GM12878 (cell line): ENCODE data around the gene CAP2. TPM values are rescaled to one million over a fixed set of nuclear protein-coding genes. Genes with fewer than 3 reads are reported as not detected.

Experiments
- ATAC-seq: fragments of 200-7000 bp; cut with Tn5 transposase; 3 replicates; pipeline ENCODE4 v1.9.1; 2020; ENCODE audit warnings: mild to moderate bottlenecking, moderate library complexity
- BruUV-seq: library from RNA; stranded (reverse); fragments of 400-500 nt; replicated peaks from 2 replicates; lab custom pipeline; 2021; lab: Mats Ljungman, UMichigan
- CTCF ChIA-PET: fragments of 300-600 bp; sonication (Branson Sonifier 250); formaldehyde crosslinking; extraction: SDS; loops from one replicate; lab custom pipeline; 2021; ENCODE audit warnings: inconsistent platforms; lab: Yijun Ruan, JAX
- POLR2A ChIA-PET: fragments of 350-600 bp; formaldehyde crosslinking; extraction: SDS; loops from one replicate; lab custom pipeline; 2021; ENCODE audit warnings: inconsistent platforms; lab: Charles Lee
- RAD21 ChIA-PET: fragments of 300-600 bp; sonication (Branson Sonifier 250); formaldehyde crosslinking; loops from one replicate; lab custom pipeline; 2023; ENCODE audit warnings: antibody characterized with exemption; ENCODE audit not compliant: unreplicated experiment; lab: Charles Lee
- SMC1A ChIA-PET: fragments of 300-600 bp; sonication (Branson Sonifier 250); formaldehyde crosslinking; loops from one replicate; lab custom pipeline; 2023; ENCODE audit not compliant: unreplicated experiment, uncharacterized antibody; lab: Charles Lee
- DNase-seq: peaks from one replicate; pipeline ENCODE4 v3.0.0-alpha.2; 2011; ENCODE audit warnings: low read depth, low spot score
- FAIRE-seq: peaks from 3 replicates; lab custom pipeline; 2011; peaks lifted over from hg19 to GRCh38; lab: Jason Lieb, UNC
- H2AFZ ChIP-seq: 2 replicates; pipeline ENCODE4 v1.6.0; 2011; ENCODE audit warnings: low read depth, low read length, control low read depth; ENCODE audit not compliant: control insufficient read depth
- H3K27ac ChIP-seq: 2 replicates; pipeline ENCODE4 v1.5.1; 2011; ENCODE audit warnings: control low read depth; ENCODE audit not compliant: control insufficient read depth, insufficient read depth
- H3K27me3 ChIP-seq, 2 experiments: replicated peaks in 1 of 2; 2 replicates each; pipeline versions ENCODE4 v1.6.0 to v1.6.1; 2011; ENCODE audit warnings: low read length in 1 of 2; ENCODE audit not compliant: control insufficient read depth in 2 of 2, insufficient read depth in 2 of 2
- H3K36me3 ChIP-seq, 2 experiments: 2 replicates each; pipeline ENCODE4 v1.5.1; 2011; ENCODE audit warnings: low read length in 1 of 2; ENCODE audit not compliant: control insufficient read depth in 2 of 2, insufficient read depth in 2 of 2
- H3K4me1 ChIP-seq: 2 replicates; pipeline ENCODE4 v1.6.1; 2011; ENCODE audit warnings: mild to moderate bottlenecking, low read length, moderate library complexity, mixed read lengths; ENCODE audit not compliant: control insufficient read depth, insufficient read depth
- H3K4me2 ChIP-seq: 2 replicates; pipeline ENCODE4 v1.6.0; 2011; ENCODE audit warnings: control low read depth; ENCODE audit not compliant: control insufficient read depth, insufficient read depth
- H3K4me3 ChIP-seq: fragments of 200-600 bp; sonication (generic); 2 replicates; pipeline ENCODE4 v1.5.1; 2016
- H3K79me2 ChIP-seq: 2 replicates; pipeline ENCODE4 v1.6.0; 2011; ENCODE audit warnings: low read length; ENCODE audit not compliant: control insufficient read depth, insufficient read depth
- H3K9ac ChIP-seq: 2 replicates; pipeline ENCODE4 v1.8.0; 2011; ENCODE audit warnings: low read length, control low read depth, mixed read lengths; ENCODE audit not compliant: control insufficient read depth, insufficient read depth
- H3K9me3 ChIP-seq: replicated peaks from 3 replicates; pipeline ENCODE4 v1.5.1; 2011; ENCODE audit warnings: mild to moderate bottlenecking, low read length; ENCODE audit not compliant: control insufficient read depth, insufficient read depth
- H4K20me1 ChIP-seq: 2 replicates; pipeline ENCODE4 v1.6.0; 2011; ENCODE audit not compliant: control insufficient read depth, insufficient read depth
- CREB1 ChIP-seq: IDR thresholded peaks from 2 replicates; pipeline ENCODE4 v1.6.1; 2012; ENCODE audit warnings: low read depth, mild to moderate bottlenecking, inconsistent platforms
- FOXK2 ChIP-seq: fragments of 450-650 bp; IDR thresholded peaks from 2 replicates; pipeline ENCODE4 v1.6.1; 2017; ENCODE audit warnings: mild to moderate bottlenecking, moderate library complexity
- JUND ChIP-seq: IDR thresholded peaks from 2 replicates; pipeline ENCODE4 v1.6.1; 2012; ENCODE audit warnings: low read depth, mild to moderate bottlenecking, low read length, improper control_type of control experiment, moderate library complexity
- KDM1A ChIP-seq: fragments of 200-600 bp; sonication (generic); IDR thresholded peaks from 2 replicates; pipeline ENCODE4 v1.6.1; 2016; ENCODE audit warnings: borderline replicate concordance
- MEF2B ChIP-seq: fragments of 450-650 bp; IDR thresholded peaks from 2 replicates; pipeline ENCODE4 v1.6.1; 2018; ENCODE audit warnings: mild to moderate bottlenecking, moderate library complexity; ENCODE audit not compliant: partially characterized antibody, poor library complexity, severe bottlenecking
- MTA2 ChIP-seq: fragments of 450-650 bp; IDR thresholded peaks from 2 replicates; pipeline ENCODE4 v1.6.1; 2016; ENCODE audit warnings: low read depth, mild to moderate bottlenecking, moderate library complexity
- POLR2A ChIP-seq: IDR thresholded peaks from 2 replicates; pipeline ENCODE4 v1.6.1; 2011; ENCODE audit warnings: low read depth, mild to moderate bottlenecking, low read length
- POLR2AphosphoS2 ChIP-seq: IDR thresholded peaks from 2 replicates; pipeline ENCODE4 v1.6.1; 2011; ENCODE audit warnings: low read depth, mild to moderate bottlenecking, low read length, improper control_type of control experiment, moderate library complexity
- RUNX3 ChIP-seq: IDR thresholded peaks from 2 replicates; pipeline ENCODE4 v1.6.1; 2012; ENCODE audit warnings: low read length, inconsistent platforms
- SP1 ChIP-seq: IDR thresholded peaks from one replicate; pipeline ENCODE4 v1.6.1; 2011; ENCODE audit warnings: low read depth, low read length
- USF1 ChIP-seq: IDR thresholded peaks from 2 replicates; pipeline ENCODE4 v1.6.1; 2011; ENCODE audit warnings: borderline replicate concordance, low read depth, mild to moderate bottlenecking, moderate library complexity, mixed read lengths, low read length; ENCODE audit not compliant: insufficient read depth; ENCODE audit errors: extremely low read length
- ZBED1 ChIP-seq: IDR thresholded peaks from 2 replicates; pipeline ENCODE4 v1.6.1; 2016; ENCODE audit warnings: borderline replicate concordance
- ZBTB11 ChIP-seq: fragments of 450-650 bp; formaldehyde crosslinking; IDR thresholded peaks from 2 replicates; pipeline ENCODE4 v1.5.0; 2022; ENCODE audit warnings: mild to moderate bottlenecking, missing genetic modification characterization
- ZSCAN29 ChIP-seq: fragments of 450-650 bp; IDR thresholded peaks from 2 replicates; pipeline ENCODE4 v1.6.1; 2017; ENCODE audit warnings: mild to moderate bottlenecking, moderate library complexity
- WGBS: methylation state at CpG from one replicate; pipeline ENCODE4 v1.1.6; 2016; ENCODE audit warnings: low lambda C conversion rate; ENCODE audit not compliant: insufficient replicate concordance, insufficient coverage; ENCODE audit errors: missing lambda C conversion rate; 5-methylcytosine and 5-hydroxymethylcytosine counted together
- in situ Hi-C: fragments of 300-500 bp; cut with MboI; formaldehyde crosslinking; loops from 9 replicates; pipeline ENCODE4 v1.14.3; 2018; ENCODE audit warnings: mixed read lengths
- intact Hi-C: fragments of 100-400 bp; cut with micrococcal nuclease; formaldehyde crosslinking; loops from one replicate; pipeline ENCODE4 v1.14.2; 2022; ENCODE audit not compliant: unreplicated experiment
- polyA plus RNA-seq, 11 experiments: library from polyadenylated mRNA; depleted of rRNA in 4 of 11; unstranded in 6 of 11; stranded (reverse) in 5 of 11; fragments of >200 nt; fragmentation: Nextera tagmentation in 4 of 11; fragmentation: Illumina TruSeq in 1 of 11; extraction: Ambion mirVana in 4 of 11; extraction: Trizol in 1 of 11; gene quantifications; 1 replicate in 1 of 11; 2 replicates in 10 of 11; pipeline versions ENCODE4 v1.2.1 to v1.2.3, GENCODE V29; 2011 to 2016; ENCODE audit warnings: inconsistent platforms in 2 of 11, missing spikeins in 2 of 11, low read depth in 1 of 11
- total RNA-seq, 4 experiments: library from RNA; depleted of rRNA in 3 of 4; stranded (reverse); fragments of >200 nt in 3 of 4; fragmentation: Illumina TruSeq in 1 of 4; extraction: Trizol in 1 of 4; gene quantifications; 2 replicates each; pipeline versions ENCODE4 v1.2.1 to v1.2.3, GENCODE V29; 2013 to 2021

Gene CAP2
- total and polyA plus RNA-seq, 10 of the 15 experiments (the other 5 are each of a cell fraction or from before 2014, with no cell fraction given): 0.10 to 2.0 (median 0.15) TPM; not detected in 7

- CTCF ChIA-PET: interaction anchor here (0.7 to 3.1 kb wide), 5 partner anchors 8 to 80 kb away, joined by 3 to 19 read pairs (median 7); no protein-coding TSS in a partner anchor
- FAIRE-seq: no peak
These were observed 110.6 kb downstream of the CAP2 start for GRCh38 chr6:17504005-17504404.

More at GRCh38 chr6:17504005-17504404, 110.6 kb downstream of the CAP2 start:
- Histone ChIP-seq H3K27me3 (no peaks in the 10 kb centered on the region), H3K4me2 (no peak overlapping the region), H3K27ac (no peak overlapping the region), H3K36me3 (no peaks in the 10 kb centered on the region), H3K79me2 (no peaks in the 10 kb centered on the region), H3K4me3 (no peak overlapping the region), H2AFZ (no peak overlapping the region), H4K20me1 (no peaks in the 10 kb centered on the region), H3K4me1 (no peaks in the 10 kb centered on the region), H3K9me3 (no peaks in the 10 kb centered on the region), H3K9ac (no peak overlapping the region)
- intact Hi-C loops (no loop called here), in situ Hi-C loops (no loop called here)
- ChIA-PET POLR2A (no interaction called here), RAD21 (interaction anchor here (2.6 kb wide), 1 partner anchor 80 kb away, joined by 9 read pairs; no protein-coding TSS in a partner anchor), SMC1A (interaction anchor here (0.9 to 2.6 kb wide), 5 partner anchors 8 to 22 kb away, joined by 3 to 16 read pairs (median 6); no protein-coding TSS in a partner anchor)
- TF ChIP-seq ZBED1 (no peak), SP1 (no peak), ZBTB11 (CRISPR knock-in tag) (no peak), POLR2AphosphoS2 (no peak), MEF2B (no peak), MTA2 (no peak), CREB1 (no peak), ZSCAN29 (no peak), POLR2A (no peak), FOXK2 (no peak), JUND (no peak), RUNX3 (no peak), KDM1A (no peak), USF1 (no peak)
- ATAC-seq: no peak
- no TSS peak for BruUV-seq
- DNase-seq: no peak
- 0% methylated on average over 1 of the region's 1 CpG for WGBS
